Type B pancreatic cell (in vitro differentiated cells): Measurements from ENCODE around the gene DOCK2. TPM values are rescaled to one million over a fixed set of nuclear protein-coding genes. Genes with fewer than 3 reads are reported as not detected.

Experiments used
- DNase-seq: peaks from one replicate; pipeline ENCODE4 v3.0.0; 2021; ENCODE audit warnings: mixed read lengths; ENCODE audit not compliant: unreplicated experiment; ENCODE audit errors: extremely low spot score
- H3K27ac Mint-ChIP-seq: 2 replicates; pipeline ENCODE4 v1.8.0; 2021; ENCODE audit warnings: mild to moderate bottlenecking, mixed read lengths
- H3K27me3 Mint-ChIP-seq: 2 replicates; pipeline ENCODE4 v1.8.0; 2021; ENCODE audit warnings: mixed read lengths
- H3K36me3 Mint-ChIP-seq: 2 replicates; pipeline ENCODE4 v1.8.0; 2021; ENCODE audit warnings: mixed read lengths
- H3K4me1 Mint-ChIP-seq: one replicate; pipeline ENCODE4 v1.8.0; 2021; ENCODE audit warnings: mixed read lengths; ENCODE audit not compliant: unreplicated experiment
- H3K4me3 Mint-ChIP-seq: 2 replicates; pipeline ENCODE4 v1.8.0; 2021; ENCODE audit warnings: mild to moderate bottlenecking, mixed read lengths
- H3K9me3 Mint-ChIP-seq: 2 replicates; pipeline ENCODE4 v1.8.0; 2021; ENCODE audit warnings: mixed read lengths
- total RNA-seq: library from RNA; stranded (reverse); gene quantifications from 2 replicates; pipeline ENCODE4 v1.2.1, GENCODE V29; 2021; ENCODE audit warnings: low replicate concordance
- TF ChIP-seq, protein P1 (sequence below): fragments of 200-600 bp; sonication (generic); conservative IDR thresholded peaks from 2 replicates; pipeline ENCODE4 v1.5.0; 2021; ENCODE audit warnings: antibody characterized with exemption, mild to moderate bottlenecking

The DOCK2 gene
- total RNA-seq, 1 donor from 2014 or later = 0.82 TPM

DNA sequence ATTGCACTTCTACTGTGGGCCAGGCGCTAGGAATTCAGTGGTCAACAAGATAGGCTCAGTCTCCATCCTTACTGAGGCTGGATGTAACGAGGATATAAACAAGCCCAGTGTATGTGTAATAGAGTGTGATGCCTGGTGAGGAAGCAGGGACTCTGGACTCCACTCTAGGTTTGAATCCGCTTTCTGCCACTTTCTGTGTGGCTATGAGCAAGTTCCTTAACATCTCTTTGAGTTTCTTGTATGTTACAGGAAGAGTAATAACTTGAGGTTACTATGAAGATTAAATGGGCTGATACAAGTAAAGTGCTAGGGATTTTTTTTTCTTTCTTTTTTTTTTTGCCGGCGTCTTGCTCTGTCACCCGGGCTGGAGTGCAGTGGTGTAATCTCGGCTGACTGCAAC lies 12.4 kb downstream of the DOCK2 start:
- no peaks in the 10 kb centered on the region for H3K9me3 Mint-ChIP-seq

DNA sequence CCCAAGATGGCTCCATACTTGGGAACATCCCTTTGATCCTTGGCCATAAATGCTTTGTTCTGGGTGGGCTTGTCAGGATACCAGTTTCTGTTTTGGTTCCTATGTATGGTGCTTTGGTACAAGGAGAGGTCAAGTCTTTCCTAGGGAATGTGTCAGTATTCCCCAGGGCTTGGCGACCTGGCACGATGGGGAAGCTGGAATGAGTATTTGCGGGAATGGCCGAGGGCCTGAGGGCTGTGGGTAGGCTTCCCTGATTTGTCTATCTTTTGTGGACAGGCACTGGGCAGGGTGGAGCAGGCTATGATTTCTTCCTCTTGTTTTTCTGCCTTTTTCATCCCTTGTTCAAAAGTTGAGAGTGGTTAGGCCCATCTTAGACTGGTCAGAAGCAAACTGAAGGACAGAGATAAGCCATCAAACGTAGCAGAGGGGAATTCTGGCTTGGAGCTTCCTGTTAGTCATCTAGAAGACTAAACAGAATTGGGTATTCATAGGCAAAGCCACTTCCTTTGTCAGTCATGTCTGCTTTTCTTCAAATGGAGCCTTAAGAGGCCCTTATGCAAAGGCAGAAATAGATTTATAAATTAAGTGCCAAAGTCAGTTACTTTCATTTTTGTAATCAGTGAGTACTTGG lies 13.7 kb downstream of the DOCK2 start:
- no peak overlapping the region for H3K27ac Mint-ChIP-seq
- no peaks in the 10 kb centered on the region for H3K36me3 Mint-ChIP-seq
- H3K4me3 Mint-ChIP-seq = no peak overlapping the region
- no peaks in the 10 kb centered on the region for H3K9me3 Mint-ChIP-seq
- peaks cover 18% of the 10 kb centered on the region for H3K27me3 Mint-ChIP-seq
- peaks cover 13% of the 10 kb centered on the region for H3K4me1 Mint-ChIP-seq
- TF ChIP-seq, protein P1, sequence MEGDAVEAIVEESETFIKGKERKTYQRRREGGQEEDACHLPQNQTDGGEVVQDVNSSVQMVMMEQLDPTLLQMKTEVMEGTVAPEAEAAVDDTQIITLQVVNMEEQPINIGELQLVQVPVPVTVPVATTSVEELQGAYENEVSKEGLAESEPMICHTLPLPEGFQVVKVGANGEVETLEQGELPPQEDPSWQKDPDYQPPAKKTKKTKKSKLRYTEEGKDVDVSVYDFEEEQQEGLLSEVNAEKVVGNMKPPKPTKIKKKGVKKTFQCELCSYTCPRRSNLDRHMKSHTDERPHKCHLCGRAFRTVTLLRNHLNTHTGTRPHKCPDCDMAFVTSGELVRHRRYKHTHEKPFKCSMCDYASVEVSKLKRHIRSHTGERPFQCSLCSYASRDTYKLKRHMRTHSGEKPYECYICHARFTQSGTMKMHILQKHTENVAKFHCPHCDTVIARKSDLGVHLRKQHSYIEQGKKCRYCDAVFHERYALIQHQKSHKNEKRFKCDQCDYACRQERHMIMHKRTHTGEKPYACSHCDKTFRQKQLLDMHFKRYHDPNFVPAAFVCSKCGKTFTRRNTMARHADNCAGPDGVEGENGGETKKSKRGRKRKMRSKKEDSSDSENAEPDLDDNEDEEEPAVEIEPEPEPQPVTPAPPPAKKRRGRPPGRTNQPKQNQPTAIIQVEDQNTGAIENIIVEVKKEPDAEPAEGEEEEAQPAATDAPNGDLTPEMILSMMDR = no peak
- DNase-seq = no peak

More for the DNA sequence above, 12.4 kb downstream of the DOCK2 start:
- H3K4me1 Mint-ChIP-seq = peaks cover 13% of the 10 kb centered on the region
- H3K27me3 Mint-ChIP-seq = peaks cover 18% of the 10 kb centered on the region
- no peak for DNase-seq
- TF ChIP-seq, protein P1 = no peak
- H3K36me3 Mint-ChIP-seq = no peaks in the 10 kb centered on the region
- H3K27ac Mint-ChIP-seq = no peak overlapping the region
- H3K4me3 Mint-ChIP-seq = no peak overlapping the region

DNA sequence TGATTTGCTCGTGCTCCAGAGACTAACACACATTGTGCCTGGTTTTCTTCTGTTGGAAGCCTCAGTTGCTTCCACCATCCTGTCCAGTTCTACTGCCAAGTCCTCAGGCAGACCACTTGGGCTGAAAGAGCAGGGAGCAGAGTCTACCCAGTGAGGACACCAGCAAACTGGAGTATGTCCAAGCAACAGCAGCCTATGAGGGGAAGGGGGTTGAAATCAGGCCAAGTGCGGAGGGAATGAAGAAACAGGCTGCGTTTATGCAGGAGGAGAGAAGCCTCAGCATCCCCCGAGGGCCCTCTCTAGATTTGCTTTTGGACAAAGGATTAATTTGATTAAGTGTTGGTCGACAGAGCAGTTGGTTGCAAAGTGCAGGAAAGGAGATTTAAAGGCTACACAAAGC lies 14.5 kb downstream of the DOCK2 start:
- TF ChIP-seq, protein P1 = no peak
- Mint-ChIP-seq H3K27me3 (peaks cover 13% of the 10 kb centered on the region), H3K4me3 (no peak overlapping the region), H3K9me3 (no peaks in the 10 kb centered on the region), H3K36me3 (no peaks in the 10 kb centered on the region), H3K27ac (no peak overlapping the region), H3K4me1 (peaks cover 13% of the 10 kb centered on the region)
- DNase-seq = no peak

DNA sequence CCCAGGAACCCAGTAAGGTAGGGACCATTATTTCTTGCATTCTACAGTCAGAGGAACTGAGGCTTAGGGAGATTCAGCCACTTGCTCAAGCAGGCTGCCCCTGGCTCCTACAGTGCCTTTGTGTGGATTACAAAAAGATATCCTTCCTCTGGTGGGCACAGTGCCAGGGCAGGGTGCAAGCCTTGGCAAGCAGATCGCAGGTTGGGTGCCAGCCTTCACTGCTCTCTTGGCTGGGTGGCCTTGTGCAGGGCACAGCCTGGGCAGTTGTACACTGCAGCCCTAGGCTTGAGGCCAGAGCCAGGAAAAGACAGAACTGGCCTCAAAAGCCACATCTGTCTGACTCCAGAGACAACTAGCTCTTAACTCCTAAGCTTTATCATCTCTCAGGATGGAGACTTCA lies 15.0 kb downstream of the DOCK2 start:
- TF ChIP-seq, protein P1 = no peak
- H3K4me1 Mint-ChIP-seq = peaks cover 13% of the 10 kb centered on the region
- no peak for DNase-seq
- H3K27me3 Mint-ChIP-seq = peaks cover 13% of the 10 kb centered on the region
- H3K4me3 Mint-ChIP-seq = no peak overlapping the region
- no peaks in the 10 kb centered on the region for H3K36me3 Mint-ChIP-seq
- no peak overlapping the region for H3K27ac Mint-ChIP-seq
- no peaks in the 10 kb centered on the region for H3K9me3 Mint-ChIP-seq

DNA sequence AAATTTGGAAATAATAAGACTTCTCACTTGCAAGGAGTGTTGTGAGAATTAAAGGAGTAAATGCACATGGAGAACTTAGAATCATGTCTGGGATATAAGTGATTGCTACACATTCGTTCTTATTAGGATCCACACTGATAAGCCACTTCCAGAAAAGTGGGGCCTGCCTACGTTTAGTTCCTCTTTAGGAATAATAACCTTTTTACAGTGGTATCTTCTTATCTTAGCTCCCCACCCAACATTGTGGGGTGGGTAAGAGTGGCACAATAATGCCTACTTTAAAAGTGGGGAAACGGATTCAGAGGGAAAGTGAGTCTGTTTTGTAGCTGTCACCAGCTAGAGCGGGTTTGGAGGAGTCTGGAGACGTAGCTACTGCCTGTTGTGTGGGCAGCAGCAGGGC lies 16.0 kb downstream of the DOCK2 start:
- Mint-ChIP-seq H3K27me3 (peaks cover 10% of the 10 kb centered on the region), H3K4me1 (peaks cover 6% of the 10 kb centered on the region), H3K27ac (no peak overlapping the region), H3K9me3 (no peaks in the 10 kb centered on the region), H3K36me3 (no peaks in the 10 kb centered on the region), H3K4me3 (no peak overlapping the region)
- no peak for DNase-seq
- TF ChIP-seq, protein P1 = no peak
